Measurements from ENCODE around the gene KDM5B. TPM values are rescaled to one million over a fixed set of nuclear protein-coding genes. Genes with fewer than 3 reads are reported as not detected.

KDM5B gene
- total RNA-seq, 3 donors from 2014 or later, result 64.7 to 92.7 (median 68.1) TPM

DNA sequence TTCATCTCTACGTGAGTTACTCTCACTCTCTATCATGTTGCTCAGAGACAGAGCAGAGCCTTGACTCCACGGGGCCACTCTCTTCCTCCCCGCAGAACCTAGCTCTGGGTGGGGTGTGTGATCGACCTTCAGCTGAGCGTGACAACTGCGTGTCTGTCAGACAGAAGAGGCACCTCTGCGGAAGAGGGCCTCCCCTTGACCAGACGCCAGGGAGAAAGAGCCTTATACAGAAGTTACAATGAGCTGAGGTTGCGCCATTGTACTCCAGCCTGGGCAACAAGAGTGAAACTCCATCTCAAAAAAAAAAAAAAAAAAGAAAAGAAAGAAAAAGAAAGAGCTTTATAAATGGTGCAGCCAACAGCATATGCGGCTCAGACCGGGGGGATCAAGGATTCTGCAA, 120.9 kb downstream of the KDM5B start:
- no peaks in the 10 kb centered on the region for H3K4me1 ChIP-seq (ENCODE audit: low read depth)
- no peak for ATAC-seq
- TF ChIP-seq, protein P1, sequence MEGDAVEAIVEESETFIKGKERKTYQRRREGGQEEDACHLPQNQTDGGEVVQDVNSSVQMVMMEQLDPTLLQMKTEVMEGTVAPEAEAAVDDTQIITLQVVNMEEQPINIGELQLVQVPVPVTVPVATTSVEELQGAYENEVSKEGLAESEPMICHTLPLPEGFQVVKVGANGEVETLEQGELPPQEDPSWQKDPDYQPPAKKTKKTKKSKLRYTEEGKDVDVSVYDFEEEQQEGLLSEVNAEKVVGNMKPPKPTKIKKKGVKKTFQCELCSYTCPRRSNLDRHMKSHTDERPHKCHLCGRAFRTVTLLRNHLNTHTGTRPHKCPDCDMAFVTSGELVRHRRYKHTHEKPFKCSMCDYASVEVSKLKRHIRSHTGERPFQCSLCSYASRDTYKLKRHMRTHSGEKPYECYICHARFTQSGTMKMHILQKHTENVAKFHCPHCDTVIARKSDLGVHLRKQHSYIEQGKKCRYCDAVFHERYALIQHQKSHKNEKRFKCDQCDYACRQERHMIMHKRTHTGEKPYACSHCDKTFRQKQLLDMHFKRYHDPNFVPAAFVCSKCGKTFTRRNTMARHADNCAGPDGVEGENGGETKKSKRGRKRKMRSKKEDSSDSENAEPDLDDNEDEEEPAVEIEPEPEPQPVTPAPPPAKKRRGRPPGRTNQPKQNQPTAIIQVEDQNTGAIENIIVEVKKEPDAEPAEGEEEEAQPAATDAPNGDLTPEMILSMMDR (IDR thresholded peaks at IDR 0.05), result no peak
- intact Hi-C loops (cut with DNase I, micrococcal nuclease), result no loop called here
- no peaks in the 10 kb centered on the region for H3K36me3 ChIP-seq (ENCODE audit: low read depth)
- H3K4me3 ChIP-seq, result no peak overlapping the region
- no peak for DNase-seq
- H3K9me3 ChIP-seq, result no peaks in the 10 kb centered on the region

DNA sequence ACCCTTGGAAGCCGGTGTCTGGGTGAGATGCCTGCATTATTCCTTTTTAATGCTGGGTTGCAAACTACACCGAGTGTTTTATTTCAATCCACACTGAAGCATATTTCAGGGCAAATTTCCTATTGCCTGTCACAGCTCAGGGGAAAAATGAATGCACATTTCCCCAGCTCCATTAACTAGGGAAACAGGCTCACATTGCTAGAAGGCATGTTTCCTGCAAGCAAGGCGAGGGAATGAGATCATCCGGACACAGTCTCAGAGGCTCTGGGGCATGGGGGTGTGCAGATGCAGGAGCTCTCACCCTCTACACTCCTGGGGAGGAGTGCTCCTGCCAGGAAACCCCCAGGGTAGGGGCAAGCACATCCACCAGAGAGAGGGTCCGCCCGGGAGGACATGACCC, 122.6 kb downstream of the KDM5B start:
- no peak for ATAC-seq
- no peak for DNase-seq
- Histone ChIP-seq H3K4me3 (no peak overlapping the region), H3K9me3 (no peaks in the 10 kb centered on the region), H3K36me3 (ENCODE audit: low read depth) (no peaks in the 10 kb centered on the region), H3K4me1 (ENCODE audit: low read depth) (no peaks in the 10 kb centered on the region)
- intact Hi-C loops (cut with DNase I, micrococcal nuclease), result no loop called here
- TF ChIP-seq, protein P1 (IDR thresholded peaks at IDR 0.05), result no peak

DNA sequence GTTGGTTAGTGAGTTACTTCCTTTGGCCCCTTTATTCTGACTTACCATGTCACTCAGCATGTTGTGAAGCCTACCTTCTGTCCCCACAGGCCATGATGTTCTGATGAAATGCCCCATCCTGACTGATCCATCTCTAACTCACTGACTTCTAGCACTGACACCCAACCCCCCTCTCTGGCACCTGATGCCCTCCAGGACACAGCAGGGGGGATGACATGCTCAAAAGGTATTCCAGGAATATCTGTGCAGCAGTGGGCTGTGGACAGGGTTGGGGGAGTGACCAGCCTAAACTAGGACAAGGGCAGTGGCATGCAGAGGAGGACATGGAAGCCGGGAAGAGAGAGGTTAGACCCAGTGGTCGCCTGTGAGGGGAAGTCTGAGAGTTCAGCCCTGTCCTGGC, 123.5 kb downstream of the KDM5B start:
- no peak overlapping the region for H3K4me3 ChIP-seq
- TF ChIP-seq, protein P1 (IDR thresholded peaks at IDR 0.05), result no peak
- no peaks in the 10 kb centered on the region for H3K9me3 ChIP-seq
- no peak for ATAC-seq
- no peaks in the 10 kb centered on the region for H3K36me3 ChIP-seq (ENCODE audit: low read depth)
- DNase-seq, result no peak
- intact Hi-C loops (cut with DNase I, micrococcal nuclease), result no loop called here
- H3K4me1 ChIP-seq (ENCODE audit: low read depth), result no peaks in the 10 kb centered on the region

DNA sequence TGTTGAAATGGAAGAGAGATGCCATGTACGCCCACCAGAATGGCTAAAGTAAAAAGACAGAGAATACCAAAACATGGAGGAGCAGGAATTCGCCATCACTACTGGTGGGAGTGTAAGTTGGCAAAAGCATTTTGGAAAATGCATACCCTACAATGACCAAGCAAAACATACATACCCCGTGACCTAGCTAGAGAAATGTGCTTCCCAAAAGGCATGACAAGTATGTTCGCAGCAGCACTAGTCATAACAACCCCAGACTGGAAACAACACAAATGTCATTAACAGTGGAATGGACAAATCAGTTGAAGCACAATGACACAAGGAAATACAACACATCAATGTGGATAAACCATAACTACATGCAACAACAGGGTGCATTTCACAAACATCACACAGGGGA, 125.2 kb downstream of the KDM5B start:
- intact Hi-C loops (cut with DNase I, micrococcal nuclease), result no loop called here
- Histone ChIP-seq H3K4me1 (ENCODE audit: low read depth) (no peaks in the 10 kb centered on the region), H3K36me3 (ENCODE audit: low read depth) (no peaks in the 10 kb centered on the region), H3K9me3 (no peaks in the 10 kb centered on the region), H3K4me3 (no peak overlapping the region)
- ATAC-seq, result no peak
- TF ChIP-seq, protein P1 (IDR thresholded peaks at IDR 0.05), result no peak
- DNase-seq, result no peak

DNA sequence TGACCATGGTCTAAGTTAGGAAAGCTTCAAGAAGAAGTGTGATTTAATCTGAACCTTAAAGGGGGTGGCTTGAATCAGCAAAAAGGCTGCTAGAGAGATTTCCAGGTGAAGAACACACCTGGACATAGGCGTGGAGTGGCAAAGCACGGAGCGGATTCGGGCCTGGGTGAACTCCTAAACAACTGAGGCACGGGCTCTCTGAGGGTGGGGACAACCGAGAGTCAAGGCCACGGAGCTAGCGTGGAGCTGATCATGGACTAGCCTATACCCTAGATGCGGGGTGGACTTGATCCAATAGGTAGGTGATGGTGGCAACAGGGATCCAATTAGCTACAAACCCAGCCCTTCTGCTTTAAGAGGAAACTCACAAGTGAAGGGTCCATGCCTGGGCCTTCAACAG, 125.7 kb downstream of the KDM5B start:
- DNase-seq (no peak), ATAC-seq (no peak)
- Histone ChIP-seq H3K9me3 (peaks cover under 1% of the 10 kb centered on the region), H3K4me3 (no peak overlapping the region), H3K36me3 (ENCODE audit: low read depth) (no peaks in the 10 kb centered on the region), H3K4me1 (ENCODE audit: low read depth) (no peaks in the 10 kb centered on the region)
- TF ChIP-seq, protein P1 (IDR thresholded peaks at IDR 0.05), result no peak
- intact Hi-C loops (cut with DNase I, micrococcal nuclease), result no loop called here

DNA sequence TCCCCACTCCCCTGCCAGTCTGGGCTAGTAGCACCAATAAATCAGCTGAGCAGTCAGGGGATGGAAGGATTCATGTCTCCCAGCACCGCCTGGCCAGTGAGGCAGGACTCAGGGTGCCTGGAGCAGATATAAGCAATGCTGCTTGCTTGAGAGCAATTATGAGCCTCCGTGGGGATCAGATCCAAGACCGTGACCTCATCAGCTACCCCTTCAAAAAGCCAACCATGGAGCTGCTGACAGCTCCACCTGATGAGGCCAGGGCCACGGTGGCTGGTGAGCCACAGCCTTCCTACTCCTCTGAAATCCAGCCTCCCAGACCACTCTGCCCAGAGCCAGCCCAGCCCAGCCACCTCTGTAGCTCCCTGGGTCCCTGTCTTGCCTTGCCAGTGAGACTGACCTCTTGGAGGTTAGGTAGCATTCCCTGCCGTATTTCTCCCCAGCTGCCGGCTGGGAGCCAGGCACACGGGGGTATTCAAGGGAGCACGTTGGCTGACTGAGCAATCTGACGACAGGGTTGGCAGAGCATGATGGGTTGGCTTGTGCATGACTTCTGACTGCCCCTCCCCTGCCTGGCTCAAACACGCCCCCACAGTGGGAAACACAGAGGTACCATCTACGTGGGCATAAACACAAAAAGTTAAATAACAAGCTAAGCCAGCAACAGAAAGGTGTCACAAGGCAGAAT, 126.3 kb downstream of the KDM5B start:
- intact Hi-C loops (cut with DNase I, micrococcal nuclease), result no loop called here
- no peaks in the 10 kb centered on the region for H3K4me1 ChIP-seq (ENCODE audit: low read depth)
- peaks cover 5% of the 10 kb centered on the region for H3K9me3 ChIP-seq
- no peak overlapping the region for H3K4me3 ChIP-seq
- DNase-seq (no peak), ATAC-seq (no peak)
- no peaks in the 10 kb centered on the region for H3K36me3 ChIP-seq (ENCODE audit: low read depth)
- TF ChIP-seq, protein P1 (IDR thresholded peaks at IDR 0.05), result no peak
